ENCODE measurements around the gene DPH7. TPM values are rescaled to one million over a fixed set of nuclear protein-coding genes. Genes with fewer than 3 reads are reported as not detected.
"Not testable (repeated sequence)": the region's sequence is repeated elsewhere in the genome, so short reads cannot be mapped to it uniquely, and the experiment has no call there.

Gene DPH7
- total and polyA plus RNA-seq, 5 donors from 2014 or later: 24.4 to 57.0 (median 31.8) TPM

DNA sequence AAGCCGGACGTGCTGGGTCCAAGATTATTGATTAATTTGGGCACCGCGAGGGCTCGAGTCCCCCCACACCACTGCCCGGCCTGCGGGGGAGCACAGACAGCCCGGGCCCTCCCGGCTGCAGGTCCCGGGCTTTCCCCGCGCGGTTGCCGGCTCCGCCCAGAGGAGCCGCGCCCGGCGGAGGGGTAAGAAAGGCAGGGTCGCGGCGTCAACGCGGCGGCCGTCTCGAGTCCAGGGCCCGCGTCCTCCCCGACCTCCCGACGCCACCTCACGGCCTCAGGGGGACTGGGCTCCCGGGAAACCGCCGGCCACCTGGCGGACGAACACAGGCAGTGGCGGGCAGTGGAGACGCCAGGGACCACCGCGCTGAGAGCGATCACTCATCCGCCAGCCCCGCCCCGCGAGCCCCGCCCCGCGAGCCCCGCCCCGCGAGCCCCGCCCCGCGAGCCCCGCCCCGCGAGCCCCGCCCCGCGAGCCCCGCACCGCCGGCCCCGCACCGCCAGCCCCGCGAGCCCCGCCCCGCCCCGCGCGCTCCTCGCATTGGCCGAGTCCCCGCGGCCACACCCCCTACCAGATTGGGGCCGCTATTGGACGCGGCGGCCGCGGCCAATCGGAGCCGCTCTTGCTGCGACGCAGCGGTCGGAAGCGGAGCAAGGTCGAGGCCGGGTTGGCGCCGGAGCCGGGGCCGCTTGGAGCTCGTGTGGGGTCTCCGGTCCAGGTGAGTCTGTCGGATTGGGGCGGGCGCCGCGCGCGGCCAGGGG lies 27.3 kb downstream of the DPH7 start, which contains the start of gene MRPL41:
TSS of gene MRPL41 (plus strand) at position 616 of the 758 bp plus-strand sequence. CDS start 203 bp downstream, outside the sequence.
- peak; percentile 79 to 92 (median 84) for DNase-seq
- Mint-ChIP-seq H3K4me3 (peak within 1 kb of the TSS; percentile 85 to 90 (median 86)), H3K4me1 (peaks cover 0 to 26% (median 12%) of the 10 kb centered on the region in 4 donors), H3K27ac (peak within 1 kb of the TSS; percentile 85 to 92 (median 85)), H3K27me3 (no peaks in the 10 kb centered on the region), H3K9me3 (peaks cover 0 to 2% (median 0%) of the 10 kb centered on the region in 7 donors), H3K36me3 (peaks cover 9% of the 10 kb centered on the region)
- Histone ChIP-seq H3K27ac (ENCODE audit: insufficient read depth, low read length, poor library complexity, severe bottlenecking) (peak within 1 kb of the TSS; percentile 76), H3K27me3 (ENCODE audit: control insufficient read depth, insufficient read depth, low read length) (no peaks in the 10 kb centered on the region), H3K4me3 (ENCODE audit: low read depth, low read length) (peak within 1 kb of the TSS; percentile 57), H3K4me1 (ENCODE audit: control insufficient read depth, insufficient read depth, low read length, poor library complexity, severe bottlenecking) (peaks cover 15% of the 10 kb centered on the region), H3K36me3 (ENCODE audit: control insufficient read depth, insufficient read depth, low read length) (peaks cover 12% of the 10 kb centered on the region), H3K9me3 (ENCODE audit: control insufficient read depth in 2 of 2, low read length in 2 of 2) (no peaks in the 10 kb centered on the region)
- peak; percentile 91 to 92 for ATAC-seq (ENCODE audit: low read depth in 2 of 2)

DNA sequence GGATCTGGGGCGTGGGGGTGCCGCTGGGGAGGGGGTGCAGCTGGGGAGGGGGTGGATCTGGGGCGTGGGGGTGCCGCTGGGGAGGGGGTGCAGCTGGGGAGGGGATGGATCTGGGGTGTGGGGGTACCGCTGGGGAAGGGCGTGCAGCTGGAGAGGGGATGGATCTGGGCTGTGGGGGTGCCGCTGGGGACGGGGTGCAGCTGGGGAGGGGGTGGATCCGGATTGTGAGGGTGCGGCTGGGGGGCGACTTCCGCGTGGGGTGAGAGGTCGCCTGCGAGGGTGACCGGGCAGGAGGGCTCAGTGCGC lies 27.8 kb downstream of the DPH7 start:
- H3K27me3 Mint-ChIP-seq; H3K27me3 ChIP-seq (ENCODE audit: control insufficient read depth, insufficient read depth, low read length); H3K36me3 ChIP-seq (ENCODE audit: control insufficient read depth, insufficient read depth, low read length); H3K36me3 Mint-ChIP-seq; H3K9me3 ChIP-seq (ENCODE audit: control insufficient read depth in 2 of 2, low read length in 2 of 2); ATAC-seq (ENCODE audit: low read depth in 2 of 2); H3K4me3 ChIP-seq (ENCODE audit: low read depth, low read length); DNase-seq; H3K27ac Mint-ChIP-seq; H3K9me3 Mint-ChIP-seq: not testable (repeated sequence)
- Mint-ChIP-seq H3K4me3 (peak overlapping the region in 2 of 4 donors; percentile 31 to 63), H3K4me1 (peaks cover 0 to 29% (median 12%) of the 10 kb centered on the region in 4 donors)
- Histone ChIP-seq H3K4me1 (ENCODE audit: control insufficient read depth, insufficient read depth, low read length, poor library complexity, severe bottlenecking) (peaks cover 15% of the 10 kb centered on the region), H3K27ac (ENCODE audit: insufficient read depth, low read length, poor library complexity, severe bottlenecking) (peak overlapping the region; percentile 76)

DNA sequence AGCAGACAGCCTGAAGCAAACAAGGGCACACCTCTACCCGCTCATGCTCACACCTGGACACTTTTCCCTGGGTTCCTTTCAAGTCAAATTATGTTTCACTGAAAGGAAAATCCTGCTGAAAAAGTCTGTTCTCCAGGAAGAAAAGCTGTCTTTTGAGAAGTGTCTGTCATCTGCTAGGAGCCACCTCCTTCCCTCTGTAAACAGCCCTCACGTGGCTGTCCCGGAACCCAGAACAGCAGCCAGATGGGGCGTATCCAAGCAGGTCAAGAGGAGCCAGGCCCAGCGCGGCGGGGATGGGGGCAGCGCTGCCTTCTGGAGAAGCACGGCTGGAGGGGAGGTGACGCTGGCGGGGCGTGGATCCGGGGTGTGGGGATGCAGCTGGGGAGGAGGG lies 28.5 kb downstream of the DPH7 start, which contains the start of gene PNPLA7:
TSS of gene PNPLA7 (minus strand) at position 172 of the 391 bp plus-strand sequence. CDS start 205 bp downstream, outside the sequence.
- Mint-ChIP-seq H3K4me1 (peaks cover 0 to 30% (median 12%) of the 10 kb centered on the region in 4 donors), H3K27me3 (no peaks in the 10 kb centered on the region), H3K4me3 (peak within 1 kb of the TSS; percentile 88 to 95 (median 94)), H3K36me3 (peaks cover 1% of the 10 kb centered on the region), H3K27ac (peak within 1 kb of the TSS; percentile 80 to 92 (median 82)), H3K9me3 (peaks cover 0 to 2% (median 0%) of the 10 kb centered on the region in 7 donors)
- Histone ChIP-seq H3K36me3 (ENCODE audit: control insufficient read depth, insufficient read depth, low read length) (peaks cover 1% of the 10 kb centered on the region), H3K4me1 (ENCODE audit: control insufficient read depth, insufficient read depth, low read length, poor library complexity, severe bottlenecking) (peaks cover 15% of the 10 kb centered on the region), H3K9me3 (ENCODE audit: control insufficient read depth in 2 of 2, low read length in 2 of 2) (no peaks in the 10 kb centered on the region), H3K27me3 (ENCODE audit: control insufficient read depth, insufficient read depth, low read length) (no peaks in the 10 kb centered on the region), H3K27ac (ENCODE audit: insufficient read depth, low read length, poor library complexity, severe bottlenecking) (peak within 1 kb of the TSS; percentile 76), H3K4me3 (ENCODE audit: low read depth, low read length) (peak within 1 kb of the TSS; percentile 70)
- peak; percentile 31 to 72 (median 52) for DNase-seq
- ATAC-seq (ENCODE audit: low read depth in 2 of 2): peak in 1 of 2 donors; percentile 16

DNA sequence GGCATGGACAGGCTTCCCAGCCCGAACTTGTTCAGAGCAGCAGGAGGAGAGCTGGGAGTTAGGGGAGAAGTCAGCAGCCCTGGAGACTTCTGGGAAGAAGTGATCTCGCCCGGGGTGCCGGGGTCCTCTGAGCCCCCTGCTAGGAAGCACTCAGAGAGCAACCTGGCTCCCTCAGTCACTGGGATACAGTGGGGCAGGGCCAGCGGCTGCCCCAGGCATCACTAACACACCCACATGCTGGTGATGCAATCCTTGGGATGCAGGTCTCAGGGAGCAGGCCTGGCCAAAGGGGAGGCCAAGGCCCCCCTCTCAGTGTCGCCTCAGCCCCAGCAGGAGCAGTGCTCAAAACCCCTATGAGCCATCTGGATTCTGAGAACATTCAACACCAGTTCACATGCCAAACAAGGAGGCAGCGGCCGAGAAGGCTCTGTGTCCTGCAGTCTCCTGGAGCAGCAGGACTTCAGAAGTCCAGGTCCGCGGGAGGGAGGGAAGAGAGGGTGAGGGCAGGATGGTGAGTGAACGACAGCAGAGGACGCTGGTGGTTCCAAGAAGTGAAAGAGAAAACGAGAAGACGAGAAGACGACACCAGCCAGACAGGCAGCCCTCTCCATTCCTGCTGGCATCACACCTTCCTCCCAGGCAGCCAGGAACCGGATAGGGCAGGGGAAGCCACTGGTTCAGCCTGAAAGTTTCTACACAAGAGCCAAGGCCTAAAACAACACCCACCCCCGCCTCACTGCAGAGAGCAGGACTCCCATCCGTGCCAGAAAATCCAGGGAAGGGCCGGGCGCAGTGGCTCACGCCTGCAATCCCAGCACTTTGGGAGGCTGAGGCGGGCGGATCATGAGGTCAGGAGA lies 30.8 kb downstream of the DPH7 start:
- ATAC-seq (ENCODE audit: low read depth in 2 of 2): no peak

GRCh38 chr9:137545123-137545522 lies 33.6 kb downstream of the DPH7 start:
- H3K36me3 Mint-ChIP-seq: no peaks in the 10 kb centered on the region
- Histone ChIP-seq H3K9me3 (ENCODE audit: control insufficient read depth in 2 of 2, low read length in 2 of 2) (no peaks in the 10 kb centered on the region), H3K4me3 (ENCODE audit: low read depth, low read length) (no peak overlapping the region), H3K4me1 (ENCODE audit: control insufficient read depth, insufficient read depth, low read length, poor library complexity, severe bottlenecking) (peaks cover 6% of the 10 kb centered on the region), H3K36me3 (ENCODE audit: control insufficient read depth, insufficient read depth, low read length) (no peaks in the 10 kb centered on the region), H3K27ac (ENCODE audit: insufficient read depth, low read length, poor library complexity, severe bottlenecking) (no peak overlapping the region), H3K27me3 (ENCODE audit: control insufficient read depth, insufficient read depth, low read length) (no peaks in the 10 kb centered on the region)
- H3K4me3 Mint-ChIP-seq: no peak overlapping the region
- no peak for DNase-seq
- ATAC-seq (ENCODE audit: low read depth in 2 of 2): no peak
- no peaks in the 10 kb centered on the region for H3K9me3 Mint-ChIP-seq
- no peak overlapping the region for H3K27ac Mint-ChIP-seq
- H3K4me1 Mint-ChIP-seq: peaks cover 0 to 19% (median 7%) of the 10 kb centered on the region in 4 donors
- H3K27me3 Mint-ChIP-seq: no peaks in the 10 kb centered on the region

More for the DNA sequence above, 30.8 kb downstream of the DPH7 start:
- H3K4me3 ChIP-seq (ENCODE audit: low read depth, low read length): no peak overlapping the region
- peaks cover 15% of the 10 kb centered on the region for H3K4me1 ChIP-seq (ENCODE audit: control insufficient read depth, insufficient read depth, low read length, poor library complexity, severe bottlenecking)
- Mint-ChIP-seq H3K4me3 (peak overlapping the region; percentile 38 to 86 (median 62)), H3K27me3 (no peaks in the 10 kb centered on the region), H3K9me3 (peaks cover 0 to 2% (median 0%) of the 10 kb centered on the region in 7 donors), H3K4me1 (peaks cover 0 to 26% (median 10%) of the 10 kb centered on the region in 4 donors), H3K36me3 (no peaks in the 10 kb centered on the region), H3K27ac (peak overlapping the region in 1 of 3 donors; percentile 79)
- no peaks in the 10 kb centered on the region for H3K9me3 ChIP-seq (ENCODE audit: control insufficient read depth in 2 of 2, low read length in 2 of 2)
- DNase-seq: no peak
- H3K36me3 ChIP-seq (ENCODE audit: control insufficient read depth, insufficient read depth, low read length): no peaks in the 10 kb centered on the region
- H3K27me3 ChIP-seq (ENCODE audit: control insufficient read depth, insufficient read depth, low read length): no peaks in the 10 kb centered on the region
- no peak overlapping the region for H3K27ac ChIP-seq (ENCODE audit: insufficient read depth, low read length, poor library complexity, severe bottlenecking)

- no peaks in the 10 kb centered on the region for H3K9me3 Mint-ChIP-seq
- Histone ChIP-seq H3K4me3 (ENCODE audit: low read depth, low read length) (no peak overlapping the region), H3K27ac (ENCODE audit: insufficient read depth, low read length, poor library complexity, severe bottlenecking) (no peak overlapping the region), H3K9me3 (ENCODE audit: control insufficient read depth in 2 of 2, low read length in 2 of 2) (no peaks in the 10 kb centered on the region), H3K27me3 (ENCODE audit: control insufficient read depth, insufficient read depth, low read length) (no peaks in the 10 kb centered on the region), H3K4me1 (ENCODE audit: control insufficient read depth, insufficient read depth, low read length, poor library complexity, severe bottlenecking) (no peaks in the 10 kb centered on the region), H3K36me3 (ENCODE audit: control insufficient read depth, insufficient read depth, low read length) (no peaks in the 10 kb centered on the region)
- H3K27me3 Mint-ChIP-seq: no peaks in the 10 kb centered on the region
- DNase-seq (no peak), ATAC-seq (ENCODE audit: low read depth in 2 of 2) (no peak)
- H3K36me3 Mint-ChIP-seq: no peaks in the 10 kb centered on the region
- H3K4me3 Mint-ChIP-seq: no peak overlapping the region
- no peak overlapping the region for H3K27ac Mint-ChIP-seq
- H3K4me1 Mint-ChIP-seq: peaks cover 0 to 12% (median 2%) of the 10 kb centered on the region in 4 donors
These were observed 34.5 kb downstream of the DPH7 start for GRCh38 chr9:137544176-137544760.

DNA sequence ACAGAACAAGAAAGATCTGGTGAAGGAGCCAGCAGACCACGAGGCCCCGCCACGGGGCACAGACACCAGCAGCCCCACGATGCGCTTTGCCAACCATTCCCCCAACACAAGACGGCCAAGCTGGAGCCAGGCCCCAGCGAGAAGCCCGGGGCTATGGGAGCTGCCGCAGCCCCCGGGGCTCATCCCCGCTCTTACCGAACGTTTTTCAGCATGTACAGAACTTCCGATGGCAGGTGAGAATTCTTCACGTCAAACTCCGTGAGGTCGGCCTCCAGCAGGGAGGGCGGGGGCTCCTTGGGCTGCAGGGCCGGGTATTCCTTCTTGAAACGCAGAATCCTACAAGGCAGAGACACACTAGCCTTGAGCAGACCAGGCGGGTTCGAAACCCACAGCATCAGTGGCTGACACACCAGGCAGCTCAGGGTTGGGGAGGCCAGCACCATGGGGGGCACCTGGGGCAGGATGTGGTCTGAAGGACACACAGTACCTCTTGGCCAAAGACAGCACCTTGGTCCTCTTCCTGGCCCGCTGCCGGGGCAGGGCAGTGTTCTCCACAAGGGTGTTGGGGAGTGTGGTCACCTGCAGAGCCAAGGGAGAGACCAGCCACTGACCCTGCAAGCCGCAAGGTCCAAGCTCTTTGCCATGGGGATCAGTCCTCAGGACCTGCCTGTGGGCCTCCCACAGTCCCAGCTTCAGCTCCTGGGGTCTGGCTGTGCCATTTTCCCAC lies 35.3 kb downstream of the DPH7 start:
- Mint-ChIP-seq H3K9me3 (no peaks in the 10 kb centered on the region), H3K36me3 (no peaks in the 10 kb centered on the region), H3K27ac (no peak overlapping the region), H3K4me1 (peaks cover 0 to 7% (median 2%) of the 10 kb centered on the region in 4 donors), H3K27me3 (no peaks in the 10 kb centered on the region), H3K4me3 (no peak overlapping the region)
- Histone ChIP-seq H3K36me3 (ENCODE audit: control insufficient read depth, insufficient read depth, low read length) (no peaks in the 10 kb centered on the region), H3K27me3 (ENCODE audit: control insufficient read depth, insufficient read depth, low read length) (no peaks in the 10 kb centered on the region), H3K4me1 (ENCODE audit: control insufficient read depth, insufficient read depth, low read length, poor library complexity, severe bottlenecking) (no peaks in the 10 kb centered on the region), H3K27ac (ENCODE audit: insufficient read depth, low read length, poor library complexity, severe bottlenecking) (no peak overlapping the region), H3K4me3 (ENCODE audit: low read depth, low read length) (no peak overlapping the region), H3K9me3 (ENCODE audit: control insufficient read depth in 2 of 2, low read length in 2 of 2) (no peaks in the 10 kb centered on the region)
- ATAC-seq (ENCODE audit: low read depth in 2 of 2) (no peak), DNase-seq (no peak)
